Gastrocnemius medialis (tissue), 4 donors: ENCODE data around the gene KRTAP1-5. TPM values are rescaled to one million over a fixed set of nuclear protein-coding genes. Genes with fewer than 3 reads are reported as not detected.
"Not testable (repeated sequence)": the region's sequence is repeated elsewhere in the genome, so short reads cannot be mapped to it uniquely, and the experiment has no call there.

ENCODE experiments used
- ATAC-seq, 2 donors: fragments of 150-250 bp; one replicate each; pipeline ENCODE4 v1.9.1; 2016
- DNase-seq, 2 donors: peaks; one replicate each; pipeline ENCODE4 v3.0.0-alpha.2; 2019
- H3K27ac ChIP-seq, 4 donors: fragments of 200-600 bp; sonication (generic); 1 replicate in 1 of 4; 2 replicates in 3 of 4; pipeline ENCODE4 v1.5.1; 2016 to 2018; ENCODE audit warnings: mild to moderate bottlenecking in 2 of 4, moderate library complexity in 1 of 4
- H3K27me3 ChIP-seq, 3 donors: fragments of 200-600 bp; sonication (generic) in 2 of 3; 1 replicate in 1 of 3; 2 replicates in 2 of 3; pipeline versions ENCODE4 v1.5.1 to v1.6.0; 2016 to 2019; ENCODE audit warnings: mild to moderate bottlenecking in 1 of 3, moderate library complexity in 1 of 3
- H3K36me3 ChIP-seq, 2 donors: fragments of 200-600 bp; sonication (generic) in 1 of 2; one replicate each; pipeline ENCODE4 v1.5.1; 2017 to 2018
- H3K4me1 ChIP-seq, 2 donors: fragments of 200-600 bp; sonication (generic) in 1 of 2; one replicate each; pipeline ENCODE4 v1.5.1; 2016 to 2017; ENCODE audit warnings: mild to moderate bottlenecking in 2 of 2
- H3K4me3 ChIP-seq, 4 donors: fragments of 200-600 bp; sonication (generic) in 3 of 4; 1 replicate in 1 of 4; 2 replicates in 3 of 4; pipeline ENCODE4 v1.5.1; 2016 to 2019; ENCODE audit warnings: mild to moderate bottlenecking in 2 of 4
- H3K9me3 ChIP-seq, 3 donors: fragments of 200-600 bp; sonication (generic) in 2 of 3; 1 replicate in 1 of 3; 2 replicates in 2 of 3; pipeline ENCODE4 v1.5.1; 2016 to 2019
- CTCF ChIP-seq, 5 experiments: fragments of 450-650 bp in 3 of 5; fragments of 200-600 bp in 2 of 5; sonication (generic) in 2 of 5; IDR thresholded peaks in 4 of 5; conservative IDR thresholded peaks in 1 of 5; 1 replicate in 4 of 5; 2 replicates in 1 of 5; pipeline ENCODE4 v1.5.1; 2016 to 2019; ENCODE audit warnings: antibody characterized with exemption in 5 of 5, mild to moderate bottlenecking in 3 of 5, moderate library complexity in 3 of 5
- POLR2A ChIP-seq, 2 donors: fragments of 450-650 bp; IDR thresholded peaks; one replicate each; pipeline ENCODE4 v1.6.1; 2017; ENCODE audit warnings: antibody characterized with exemption in 2 of 2, mild to moderate bottlenecking in 2 of 2, moderate library complexity in 2 of 2
- in situ Hi-C, 4 donors: fragments of 200-750 bp; cut with MboI; loops; one replicate each; pipeline versions ENCODE4 v1.15.0 to v1.8.0; 2017; ENCODE audit warnings: low sequenced_read_pairs in 4 of 4
- intact Hi-C: fragments of 100-400 bp; cut with DNase I; formaldehyde crosslinking; loops from one replicate; pipeline ENCODE4 v1.15.1; 2023; ENCODE audit warnings: low total_unique reads
- total RNA-seq, 4 donors: library from RNA; depleted of rRNA; stranded (reverse); fragments of >200 nt; gene quantifications; one replicate each; pipeline versions ENCODE4 v1.1.0 to v1.2.3, GENCODE V29; 2016

The KRTAP1-5 gene
- total RNA-seq, 4 donors from 2014 or later: not detected

DNA sequence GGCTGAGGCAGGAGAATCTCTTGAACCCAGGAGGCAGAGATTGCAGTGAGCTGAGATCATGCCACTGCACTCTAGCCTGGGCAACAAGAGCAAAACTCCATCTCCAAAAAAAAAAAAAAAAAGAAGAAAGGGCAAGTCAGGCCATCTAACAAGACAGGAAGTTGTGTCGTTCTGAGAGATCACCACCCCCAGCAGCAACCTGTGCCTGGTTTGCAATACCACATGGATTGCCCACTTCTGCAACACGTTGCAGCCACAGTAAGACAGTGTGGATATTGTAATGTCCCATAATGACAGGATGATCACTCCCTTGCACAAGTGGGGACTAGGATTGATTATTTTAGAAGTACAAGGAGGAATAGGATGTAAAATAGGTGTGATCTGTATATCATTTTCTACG lies 42.0 kb upstream of the KRTAP1-5 start:
- no peak overlapping the region for H3K4me3 ChIP-seq
- H3K9me3 ChIP-seq: no peaks in the 10 kb centered on the region
- intact Hi-C loops (no loop called here), in situ Hi-C loops (loop anchor here in 1 of 4 donors (25.0 kb wide), 1 partner anchor 107 kb away; the partner anchor contains the start of gene KRT39)
- H3K36me3 ChIP-seq: no peaks in the 10 kb centered on the region
- ATAC-seq (no peak), DNase-seq (no peak)
- no peaks in the 10 kb centered on the region for H3K4me1 ChIP-seq
- H3K27ac ChIP-seq: no peak overlapping the region
- no peak for TF ChIP-seq CTCF (IDR thresholded peaks at IDR 0.05 in 4 of 5, conservative IDR thresholded peaks at IDR 0.05 in 1 of 5)
- TF ChIP-seq POLR2A (IDR thresholded peaks at IDR 0.05): no peak
- H3K27me3 ChIP-seq: peaks cover 0 to 4% (median 0%) of the 10 kb centered on the region in 3 donors

GRCh38 chr17:41067281-41067680 lies 40.3 kb upstream of the KRTAP1-5 start:
- no peaks in the 10 kb centered on the region for H3K36me3 ChIP-seq
- DNase-seq: no peak
- H3K4me1 ChIP-seq: no peaks in the 10 kb centered on the region
- in situ Hi-C loops: loop anchor here in 1 of 4 donors (25.0 kb wide), 1 partner anchor 105 kb away; the partner anchor contains the start of gene KRT39
- no peak for TF ChIP-seq POLR2A (IDR thresholded peaks at IDR 0.05)
- no peak for TF ChIP-seq CTCF (IDR thresholded peaks at IDR 0.05 in 4 of 5, conservative IDR thresholded peaks at IDR 0.05 in 1 of 5)
- H3K27ac ChIP-seq: no peak overlapping the region
- no peak for ATAC-seq
- H3K27me3 ChIP-seq: peaks cover 0 to 4% (median 0%) of the 10 kb centered on the region in 3 donors
- intact Hi-C loops: no loop called here
- no peaks in the 10 kb centered on the region for H3K9me3 ChIP-seq
- H3K4me3 ChIP-seq: no peak overlapping the region

DNA sequence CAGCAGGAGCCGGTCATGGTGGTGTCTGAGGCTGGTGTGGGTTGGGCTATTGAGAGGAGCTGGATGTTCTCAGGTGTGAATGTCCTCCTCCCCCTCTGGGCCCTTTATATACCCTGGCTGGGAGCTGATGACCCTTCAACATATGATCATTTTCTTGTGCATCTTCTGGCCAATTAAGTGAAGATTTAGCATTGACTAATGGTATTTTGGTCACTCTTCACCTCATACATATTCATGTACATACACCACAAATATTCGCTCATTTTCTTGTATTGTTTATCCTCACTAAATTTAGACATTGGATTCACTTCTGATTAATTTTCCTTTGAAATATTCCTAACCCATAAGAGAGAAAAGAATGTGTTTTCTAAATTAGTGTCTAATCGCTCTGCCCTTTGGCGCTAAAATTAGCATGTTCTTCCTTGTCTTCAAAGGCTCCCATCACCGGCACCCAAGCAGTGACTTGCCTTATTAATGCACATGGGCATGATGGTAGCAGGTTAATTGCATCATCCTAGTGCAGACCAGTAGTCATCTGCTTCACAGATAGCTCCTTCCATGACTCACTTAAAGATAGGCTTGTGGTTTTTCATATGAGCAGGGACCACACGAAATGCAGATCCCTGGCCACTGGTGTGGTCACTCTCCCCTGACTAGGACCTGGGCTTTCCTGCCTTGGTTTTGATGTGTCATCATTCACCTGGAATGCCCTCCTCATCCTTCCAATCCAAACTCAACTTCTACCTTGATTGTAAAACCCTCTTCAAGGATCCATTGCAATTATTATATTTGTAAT lies 39.0 kb upstream of the KRTAP1-5 start, which contains the start of gene KRTAP2-4:
KRTAP2-4 (minus strand) TSS at position 51 of the 796 bp plus-strand sequence; CDS start at position 17, 34 bp downstream.
- in situ Hi-C loops: loop anchor here in 1 of 4 donors (25.0 kb wide), 1 partner anchor 104 kb away; the partner anchor contains the start of gene KRT39
- Histone ChIP-seq H3K36me3 (no peaks in the 10 kb centered on the region), H3K27ac (no peak within 1 kb of the TSS), H3K27me3 (peaks cover 0 to 4% (median 0%) of the 10 kb centered on the region in 3 donors), H3K4me3 (no peak within 1 kb of the TSS), H3K4me1 (no peaks in the 10 kb centered on the region), H3K9me3 (no peaks in the 10 kb centered on the region)
- no peak for TF ChIP-seq CTCF (IDR thresholded peaks at IDR 0.05 in 4 of 5, conservative IDR thresholded peaks at IDR 0.05 in 1 of 5)
- no peak for TF ChIP-seq POLR2A (IDR thresholded peaks at IDR 0.05)
- intact Hi-C loops: no loop called here
- ATAC-seq (no peak), DNase-seq (no peak)

GRCh38 chr17:41065016-41065689 lies 38.1 kb upstream of the KRTAP1-5 start:
- H3K9me3 ChIP-seq, H3K27me3 ChIP-seq, intact Hi-C loops, H3K4me1 ChIP-seq, H3K36me3 ChIP-seq, H3K27ac ChIP-seq, ATAC-seq, H3K4me3 ChIP-seq, DNase-seq: not testable (repeated sequence)
- in situ Hi-C loops: loop anchor here in 1 of 4 donors (25.0 kb wide), 1 partner anchor 103 kb away; the partner anchor contains the start of gene KRT39

DNA sequence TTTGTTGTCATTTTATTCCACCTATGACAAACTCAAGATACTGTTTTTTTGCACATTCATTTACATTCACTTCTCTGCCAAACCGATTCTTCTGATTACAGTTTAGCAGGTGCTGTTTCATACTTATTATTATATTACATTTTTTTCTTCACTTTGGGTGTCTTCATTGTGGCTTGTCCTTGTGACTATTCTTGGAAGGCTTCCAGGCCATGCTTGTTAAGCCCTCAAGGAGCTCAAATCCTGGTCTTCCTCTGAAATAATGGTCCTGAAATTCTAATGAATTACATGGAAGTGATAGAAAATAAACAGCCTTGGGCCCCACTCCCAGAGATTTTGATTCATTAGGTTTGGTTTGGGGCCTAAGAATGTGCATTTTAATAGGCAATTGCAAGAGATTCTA lies 37.3 kb upstream of the KRTAP1-5 start:
- TF ChIP-seq POLR2A (IDR thresholded peaks at IDR 0.05): no peak
- no peak for TF ChIP-seq CTCF (IDR thresholded peaks at IDR 0.05 in 4 of 5, conservative IDR thresholded peaks at IDR 0.05 in 1 of 5)
- Histone ChIP-seq H3K36me3 (no peaks in the 10 kb centered on the region), H3K9me3 (no peaks in the 10 kb centered on the region), H3K27me3 (peaks cover 0 to 6% (median 0%) of the 10 kb centered on the region in 3 donors), H3K27ac (no peak overlapping the region), H3K4me1 (no peaks in the 10 kb centered on the region), H3K4me3 (no peak overlapping the region)
- DNase-seq (no peak), ATAC-seq (no peak)
- intact Hi-C loops (no loop called here), in situ Hi-C loops (loop anchor here in 1 of 4 donors (25.0 kb wide), 1 partner anchor 102 kb away; the partner anchor contains the start of gene KRT39)
